ENCODE measurements around the gene RABL2B. TPM values are rescaled to one million over a fixed set of nuclear protein-coding genes. Genes with fewer than 3 reads are reported as not detected.
A peak's percentile ranks its signal among the peaks of the same experiment; 100 is the strongest.
"Not testable (repeated sequence)": the region's sequence is repeated elsewhere in the genome, so short reads cannot be mapped to it uniquely, and the experiment has no call there.

The RABL2B gene
- total RNA-seq, result 14.7 TPM

GRCh38 chr22:50783033-50783879 is at the start of gene RABL2B:
Gene RABL2B, minus strand, starts transcription at chr22:50783636. Its CDS starts 1,342 bp downstream, at chr22:50782294.
- peak; percentile 86 to 87 for DNase-seq (ENCODE audit: low spot score in 2 of 2)
- FAIRE-seq, result not testable (repeated sequence)

GRCh38 chr22:50786936-50787335 is 3.5 kb upstream of the RABL2B start:
- not testable (repeated sequence) for DNase-seq (ENCODE audit: low spot score in 2 of 2); FAIRE-seq

GRCh38 chr22:50785289-50785688 is 1.9 kb upstream of the RABL2B start:
- DNase-seq (ENCODE audit: low spot score in 2 of 2); FAIRE-seq: not testable (repeated sequence)

- FAIRE-seq; DNase-seq (ENCODE audit: low spot score in 2 of 2): not testable (repeated sequence)
Measured at GRCh38 chr22:50783880-50784276, 442 bp upstream of the RABL2B start.

GRCh38 chr22:50782253-50782652 is 1.2 kb downstream of the RABL2B start:
- FAIRE-seq; DNase-seq (ENCODE audit: low spot score in 2 of 2): not testable (repeated sequence)

GRCh38 chr22:50780244-50780643 is 3.2 kb downstream of the RABL2B start:
- FAIRE-seq; DNase-seq (ENCODE audit: low spot score in 2 of 2): not testable (repeated sequence)

GRCh38 chr22:50777631-50778030 is 5.8 kb downstream of the RABL2B start:
- not testable (repeated sequence) for DNase-seq (ENCODE audit: low spot score in 2 of 2)

GRCh38 chr22:50775132-50775531 is 8.3 kb downstream of the RABL2B start:
- DNase-seq (ENCODE audit: low spot score in 2 of 2), result peak in 1 of 2 donors; percentile 28
- FAIRE-seq, result not testable (repeated sequence)

More at GRCh38 chr22:50777631-50778030, 5.8 kb downstream of the RABL2B start:
- FAIRE-seq, result not testable (repeated sequence)

- not testable (repeated sequence) for DNase-seq (ENCODE audit: low spot score in 2 of 2); FAIRE-seq
Measured at GRCh38 chr22:50764288-50764687, 19.1 kb downstream of the RABL2B start.

GRCh38 chr22:50761829-50762228 is 21.6 kb downstream of the RABL2B start:
- FAIRE-seq; DNase-seq (ENCODE audit: low spot score in 2 of 2): not testable (repeated sequence)

- not testable (repeated sequence) for FAIRE-seq; DNase-seq (ENCODE audit: low spot score in 2 of 2)
Measured at GRCh38 chr22:50759597-50760341, 23.7 kb downstream of the RABL2B start.

GRCh38 chr22:50756949-50757491 is 26.4 kb downstream of the RABL2B start:
- FAIRE-seq; DNase-seq (ENCODE audit: low spot score in 2 of 2): not testable (repeated sequence)

GRCh38 chr22:50756406-50756805 is 27.0 kb downstream of the RABL2B start:
- not testable (repeated sequence) for DNase-seq (ENCODE audit: low spot score in 2 of 2); FAIRE-seq

GRCh38 chr22:50755251-50755650 is 28.2 kb downstream of the RABL2B start:
- not testable (repeated sequence) for DNase-seq (ENCODE audit: low spot score in 2 of 2); FAIRE-seq

GRCh38 chr22:50749302-50750074 is 33.9 kb downstream of the RABL2B start:
- not testable (repeated sequence) for FAIRE-seq; DNase-seq (ENCODE audit: low spot score in 2 of 2)

- not testable (repeated sequence) for FAIRE-seq; DNase-seq (ENCODE audit: low spot score in 2 of 2)
Measured at GRCh38 chr22:50748630-50749029, 34.8 kb downstream of the RABL2B start.

- not testable (repeated sequence) for DNase-seq (ENCODE audit: low spot score in 2 of 2); FAIRE-seq
Measured at GRCh38 chr22:50747521-50747920, 35.9 kb downstream of the RABL2B start.

GRCh38 chr22:50744424-50744823 is 39.0 kb downstream of the RABL2B start:
- DNase-seq (ENCODE audit: low spot score in 2 of 2); FAIRE-seq: not testable (repeated sequence)

- not testable (repeated sequence) for DNase-seq (ENCODE audit: low spot score in 2 of 2)
Measured at GRCh38 chr22:50740714-50741113, 42.7 kb downstream of the RABL2B start.

GRCh38 chr22:50739894-50740293 is 43.5 kb downstream of the RABL2B start:
- FAIRE-seq (no peak), DNase-seq (ENCODE audit: low spot score in 2 of 2) (no peak)

More at GRCh38 chr22:50740714-50741113, 42.7 kb downstream of the RABL2B start:
- not testable (repeated sequence) for FAIRE-seq
